BJ (cell line): Measurements from ENCODE around the gene POLR1H. TPM values are rescaled to one million over a fixed set of nuclear protein-coding genes. Genes with fewer than 3 reads are reported as not detected.

Source experiments
- CTCF ChIA-PET: fragments of 350-600 bp; formaldehyde crosslinking; extraction: SDS; loops from one replicate; lab custom pipeline; 2021; ENCODE audit warnings: antibody characterized with exemption, inconsistent platforms; lab: Yijun Ruan, JAX
- POLR2A ChIA-PET: fragments of 300-600 bp; sonication (Branson Sonifier 250); formaldehyde crosslinking; extraction: SDS; loops from one replicate; lab custom pipeline; 2021; ENCODE audit warnings: antibody characterized with exemption; lab: Charles Lee
- DNase-seq: peaks from one replicate; pipeline ENCODE4 v3.0.0-alpha.2; 2011; ENCODE audit warnings: low read depth
- H3K27me3 ChIP-seq: 2 replicates; pipeline ENCODE4 v1.6.0; 2011; ENCODE audit warnings: low read length; ENCODE audit not compliant: control insufficient read depth, insufficient read depth
- H3K36me3 ChIP-seq: 2 replicates; pipeline ENCODE4 v1.5.1; 2011; ENCODE audit warnings: low read length; ENCODE audit not compliant: control insufficient read depth, insufficient read depth
- H3K4me3 ChIP-seq: 2 replicates; pipeline ENCODE4 v1.5.1; 2011; ENCODE audit warnings: low read depth, mild to moderate bottlenecking, control low read depth, low read length
- CTCF ChIP-seq: IDR thresholded peaks from 2 replicates; pipeline ENCODE4 v1.5.1; 2011; ENCODE audit warnings: low read depth, mild to moderate bottlenecking, control low read depth, inconsistent platforms, low read length, moderate library complexity; ENCODE audit not compliant: insufficient read depth
- polyA plus RNA-seq: library from polyadenylated mRNA; depleted of rRNA; stranded (reverse); fragments of >200 nt; gene quantifications from 2 replicates; pipeline ENCODE4 v1.2.3, GENCODE V29; 2011

Gene POLR1H
- polyA plus RNA-seq, 1 experiment = 28.6 TPM

GRCh38 chr6:30096829-30097228 is 35.8 kb downstream of the POLR1H start:
- no peak for DNase-seq
- CTCF ChIA-PET = interaction anchor here (0.6 to 2.3 kb wide), 3 partner anchors 21 to 95 kb away, joined by 3 to 9 read pairs (median 4); no protein-coding TSS in a partner anchor
- TF ChIP-seq CTCF = no peak
- Histone ChIP-seq H3K27me3 (peaks cover 35% of the 10 kb centered on the region), H3K4me3 (no peak overlapping the region), H3K36me3 (no peaks in the 10 kb centered on the region)
- POLR2A ChIA-PET = no interaction called here

- Histone ChIP-seq H3K4me3 (no peak overlapping the region), H3K27me3 (peaks cover 35% of the 10 kb centered on the region), H3K36me3 (no peaks in the 10 kb centered on the region)
- DNase-seq = no peak
- POLR2A ChIA-PET = no interaction called here
- no peak for TF ChIP-seq CTCF
- CTCF ChIA-PET = interaction anchor here (2.3 kb wide), 1 partner anchor 33 kb away, joined by 9 read pairs; no protein-coding TSS in a partner anchor
Measured at GRCh38 chr6:30097902-30098768, 37.1 kb downstream of the POLR1H start.

- ChIA-PET CTCF (interaction anchor here (1.5 kb wide), 1 partner anchor 31 kb away, joined by 9 read pairs; no protein-coding TSS in a partner anchor), POLR2A (no interaction called here)
- H3K27me3 ChIP-seq = peaks cover 35% of the 10 kb centered on the region
- no peaks in the 10 kb centered on the region for H3K36me3 ChIP-seq
- DNase-seq = no peak
- no peak overlapping the region for H3K4me3 ChIP-seq
- TF ChIP-seq CTCF = no peak
Measured at GRCh38 chr6:30100154-30100553, 39.1 kb downstream of the POLR1H start.

GRCh38 chr6:30100585-30101443 is 39.7 kb downstream of the POLR1H start:
- Histone ChIP-seq H3K27me3 (peaks cover 33% of the 10 kb centered on the region), H3K36me3 (no peaks in the 10 kb centered on the region), H3K4me3 (peak overlapping the region; percentile 4)
- DNase-seq = no peak
- POLR2A ChIA-PET = no interaction called here
- no peak for TF ChIP-seq CTCF
- CTCF ChIA-PET = interaction anchor here (1.0 to 1.6 kb wide), 5 partner anchors 13 to 70 kb away, joined by 3 to 31 read pairs (median 7); no protein-coding TSS in a partner anchor
